PC-3 (cell line): ENCODE results near the gene DMBX1. TPM values are rescaled to one million over a fixed set of nuclear protein-coding genes. Genes with fewer than 3 reads are reported as not detected.

Experiments used
- ATAC-seq: fragments of 200-7000 bp; cut with Tn5 transposase; 2 replicates; pipeline ENCODE4 v1.9.1; 2020; ENCODE audit warnings: mild to moderate bottlenecking, moderate library complexity
- BruUV-seq: library from RNA; stranded (reverse); fragments of 400-500 nt; replicated peaks from 2 replicates; lab custom pipeline; 2021; lab: Mats Ljungman, UMichigan
- CTCF ChIA-PET: fragments of 300-600 bp; sonication (Branson Sonifier 250); formaldehyde crosslinking; loops from one replicate; lab custom pipeline; 2022; ENCODE audit warnings: antibody characterized with exemption; lab: Charles Lee
- POLR2A ChIA-PET: fragments of 300-600 bp; sonication (Branson Sonifier 250); formaldehyde crosslinking; loops from one replicate; lab custom pipeline; 2022; ENCODE audit warnings: antibody characterized with exemption; ENCODE audit not compliant: unreplicated experiment; lab: Charles Lee
- DNase-seq: peaks from one replicate; pipeline ENCODE4 v3.0.0-alpha.2; 2015
- H2AFZ ChIP-seq: fragments of 300-600 bp; sonication (generic); 2 replicates; pipeline ENCODE4 v1.6.0; 2016; ENCODE audit warnings: antibody characterized with exemption, low read length
- H3F3A ChIP-seq: fragments of 300-600 bp; sonication (generic); one replicate; pipeline ENCODE4 v1.6.0; 2017; ENCODE audit warnings: antibody characterized with exemption, low read length, control low read depth, mild to moderate bottlenecking; ENCODE audit not compliant: unreplicated experiment
- H3K27ac ChIP-seq: fragments of 300-600 bp; sonication (generic); 2 replicates; pipeline ENCODE4 v1.5.1; 2016; ENCODE audit warnings: mild to moderate bottlenecking, low read length
- H3K27me3 ChIP-seq: fragments of 300-600 bp; sonication (generic); 2 replicates; pipeline ENCODE4 v1.6.1; 2016; ENCODE audit warnings: low read length, mixed read lengths
- H3K36me3 ChIP-seq: fragments of 300-600 bp; sonication (generic); 2 replicates; pipeline ENCODE4 v1.6.1; 2016; ENCODE audit warnings: low read depth, mixed run types, low read length, mixed read lengths
- H3K4me1 ChIP-seq: fragments of 300-600 bp; sonication (generic); 2 replicates; pipeline ENCODE4 v1.5.1; 2016; ENCODE audit warnings: low read length; ENCODE audit not compliant: insufficient read depth
- H3K4me2 ChIP-seq: fragments of 300-600 bp; sonication (generic); 2 replicates; pipeline ENCODE4 v1.6.0; 2016; ENCODE audit warnings: low read length
- H3K4me3 ChIP-seq: fragments of 300-600 bp; sonication (generic); 2 replicates; pipeline ENCODE4 v1.5.1; 2016; ENCODE audit warnings: mild to moderate bottlenecking, low read length, mixed read lengths
- H3K79me2 ChIP-seq: fragments of 300-600 bp; sonication (generic); 2 replicates; pipeline ENCODE4 v1.6.1; 2017; ENCODE audit warnings: low read length, mixed read lengths
- H3K9ac ChIP-seq: fragments of 300-600 bp; sonication (generic); 2 replicates; pipeline ENCODE4 v1.6.0; 2016; ENCODE audit warnings: mild to moderate bottlenecking, low read length
- H3K9me2 ChIP-seq: fragments of 300-600 bp; sonication (generic); replicated peaks from 2 replicates; pipeline ENCODE4 v1.6.1; 2016; ENCODE audit warnings: mixed run types, low read length, mixed read lengths
- H3K9me3 ChIP-seq: fragments of 300-600 bp; sonication (generic); 2 replicates; pipeline ENCODE4 v1.6.1; 2016; ENCODE audit warnings: low read length, mixed read lengths
- H4K20me1 ChIP-seq: fragments of 300-600 bp; sonication (generic); 2 replicates; pipeline ENCODE4 v1.6.1; 2016; ENCODE audit warnings: low read length, mixed read lengths
- CTCF ChIP-seq: fragments of 300-600 bp; sonication (generic); conservative IDR thresholded peaks from 2 replicates; pipeline ENCODE4 v1.5.1; 2017; ENCODE audit warnings: antibody characterized with exemption, low read depth, mild to moderate bottlenecking, low read length
- EZH2 ChIP-seq: fragments of 300-600 bp; sonication (generic); IDR thresholded peaks from one replicate; pipeline ENCODE4 v1.6.1; 2017; ENCODE audit warnings: antibody characterized with exemption, mild to moderate bottlenecking, low read length; ENCODE audit not compliant: unreplicated experiment
- EZH2phosphoT487 ChIP-seq: fragments of 300-600 bp; sonication (generic); IDR thresholded peaks from 2 replicates; pipeline ENCODE4 v1.6.1; 2018; ENCODE audit warnings: mild to moderate bottlenecking, antibody characterized with exemption, low read length, borderline replicate concordance
- intact Hi-C: fragments of 100-400 bp; cut with micrococcal nuclease; formaldehyde crosslinking; loops from 2 replicates; pipeline ENCODE4 v1.9.0; 2023
- total RNA-seq: library from RNA; depleted of rRNA; stranded (reverse); fragments of >200 nt; gene quantifications from 2 replicates; pipeline ENCODE4 v1.2.3, GENCODE V29; 2014

DMBX1 gene
- total RNA-seq, 1 experiment from 2014 or later: 2.4 TPM

DNA sequence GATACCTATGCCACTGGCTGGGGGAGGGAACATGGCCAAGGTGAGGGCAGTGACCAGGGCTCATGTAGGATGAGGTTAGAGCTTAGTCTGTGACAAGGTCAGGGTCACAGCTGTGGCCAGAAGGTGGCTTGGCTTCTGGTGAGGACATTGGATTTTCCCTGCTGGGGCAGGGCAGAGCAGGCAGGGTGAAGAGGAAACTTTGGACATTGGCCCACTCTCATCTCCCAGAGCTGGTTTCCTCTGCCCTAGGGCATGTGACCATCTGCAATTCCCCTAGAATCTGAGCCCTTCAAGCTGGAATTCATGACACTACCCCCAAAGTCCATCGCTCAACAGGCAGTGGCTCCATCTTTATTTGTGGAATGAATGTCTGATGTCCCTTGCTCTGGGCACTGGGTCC lies 5.3 kb downstream of the DMBX1 start:
- ATAC-seq (no peak), DNase-seq (no peak)
- CTCF ChIA-PET: no interaction called here
- POLR2A ChIA-PET: no interaction called here
- H3K4me1 ChIP-seq: no peaks in the 10 kb centered on the region; the same call in 1 of the 2 replicates
- H3K79me2 ChIP-seq: no peaks in the 10 kb centered on the region
- no TSS peak for BruUV-seq
- H3K9me3 ChIP-seq: no peaks in the 10 kb centered on the region
- intact Hi-C loops: no loop called here
- H3K4me2 ChIP-seq: no peak overlapping the region
- peaks cover 11% of the 10 kb centered on the region for H3K27me3 ChIP-seq
- H3K4me3 ChIP-seq: no peak overlapping the region
- TF ChIP-seq EZH2 (no peak), CTCF (no peak), EZH2phosphoT487 (no peak)
- no peaks in the 10 kb centered on the region for H3K9me2 ChIP-seq
- no peaks in the 10 kb centered on the region for H3K36me3 ChIP-seq
- H3K9ac ChIP-seq: no peak overlapping the region
- H2AFZ ChIP-seq: no peak overlapping the region
- H4K20me1 ChIP-seq: no peaks in the 10 kb centered on the region
- H3F3A ChIP-seq: no peaks in the 10 kb centered on the region
- no peak overlapping the region for H3K27ac ChIP-seq

- H3K9me2 ChIP-seq: no peaks in the 10 kb centered on the region
- H3K9me3 ChIP-seq: no peaks in the 10 kb centered on the region
- no peaks in the 10 kb centered on the region for H3F3A ChIP-seq
- H3K4me1 ChIP-seq: no peaks in the 10 kb centered on the region
- CTCF ChIA-PET: no interaction called here
- H4K20me1 ChIP-seq: no peaks in the 10 kb centered on the region
- no peak overlapping the region for H3K4me2 ChIP-seq
- no peaks in the 10 kb centered on the region for H3K36me3 ChIP-seq
- no peak overlapping the region for H3K27ac ChIP-seq
- POLR2A ChIA-PET: no interaction called here
- ATAC-seq (no peak), DNase-seq (no peak)
- H2AFZ ChIP-seq: no peak overlapping the region
- intact Hi-C loops: no loop called here
- H3K27me3 ChIP-seq: peaks cover 2% of the 10 kb centered on the region
- H3K9ac ChIP-seq: no peak overlapping the region
- H3K4me3 ChIP-seq: no peak overlapping the region
- H3K79me2 ChIP-seq: no peaks in the 10 kb centered on the region
- TF ChIP-seq CTCF (no peak), EZH2phosphoT487 (no peak), EZH2 (no peak)
- no TSS peak for BruUV-seq
Measured at GRCh38 chr1:46495778-46496177, 6.1 kb downstream of the DMBX1 start.

DNA sequence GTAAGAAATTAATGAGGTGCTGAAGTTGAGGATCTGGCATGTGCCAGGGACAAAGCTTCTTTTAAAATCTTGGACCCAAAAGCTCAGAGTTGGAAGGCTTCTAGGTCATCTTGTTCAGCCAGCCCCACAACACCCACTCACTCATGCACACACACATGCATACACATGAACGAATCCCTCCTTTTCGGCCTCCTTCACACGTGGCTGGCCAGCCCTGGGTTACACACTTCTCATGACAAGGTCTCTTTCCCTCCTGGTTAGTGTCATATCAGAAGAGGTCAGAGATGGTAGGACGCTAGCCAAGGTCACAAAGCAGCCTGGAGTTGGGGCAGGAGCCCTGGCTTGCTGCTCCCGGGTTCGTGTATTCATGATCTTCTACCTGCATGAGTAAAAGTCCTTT lies 6.9 kb downstream of the DMBX1 start:
- no peaks in the 10 kb centered on the region for H3K9me3 ChIP-seq
- ATAC-seq: no peak
- no peaks in the 10 kb centered on the region for H3K36me3 ChIP-seq
- H2AFZ ChIP-seq: no peak overlapping the region
- intact Hi-C loops: no loop called here
- H3K9me2 ChIP-seq: no peaks in the 10 kb centered on the region
- H3K4me3 ChIP-seq: no peak overlapping the region
- no peaks in the 10 kb centered on the region for H3K4me1 ChIP-seq
- H3F3A ChIP-seq: no peaks in the 10 kb centered on the region
- no peaks in the 10 kb centered on the region for H4K20me1 ChIP-seq
- H3K9ac ChIP-seq: no peak overlapping the region
- H3K4me2 ChIP-seq: no peak overlapping the region
- no peaks in the 10 kb centered on the region for H3K79me2 ChIP-seq
- CTCF ChIA-PET: no interaction called here
- no TSS peak for BruUV-seq
- no peaks in the 10 kb centered on the region for H3K27me3 ChIP-seq
- no peak for DNase-seq
- no peak overlapping the region for H3K27ac ChIP-seq
- TF ChIP-seq EZH2phosphoT487 (no peak), EZH2 (no peak), CTCF (no peak)
- POLR2A ChIA-PET: no interaction called here
